HEK293 (cell line): ENCODE data around the gene ATP5ME.

Experiments used
- CTCF ChIA-PET: fragments of 350-600 bp; formaldehyde crosslinking; extraction: SDS; loops from one replicate; lab custom pipeline; 2021; ENCODE audit warnings: antibody characterized with exemption; lab: Yijun Ruan, JAX
- POLR2A ChIA-PET: fragments of 300-600 bp; formaldehyde crosslinking; extraction: SDS; loops from one replicate; lab custom pipeline; 2020; ENCODE audit warnings: antibody characterized with exemption, inconsistent platforms; lab: Yijun Ruan, JAX
- H3K27ac ChIP-seq: fragments of 200-500 bp; sonication (Bioruptor generic); 2 replicates; pipeline ENCODE4 v1.5.1; 2014; ENCODE audit warnings: low read depth, low read length, control low read depth, inconsistent platforms; ENCODE audit errors: extremely low read depth
- H3K36me3 ChIP-seq, 2 experiments: fragments of 200-500 bp in 1 of 2; sonication (Bioruptor generic) in 1 of 2; 1 replicate in 1 of 2; 2 replicates in 1 of 2; pipeline ENCODE4 v1.5.1; 2014 to 2017; ENCODE audit warnings: inconsistent platforms in 2 of 2, low read length in 2 of 2; ENCODE audit not compliant: control insufficient read depth in 2 of 2, insufficient read depth in 1 of 2
- H3K4me1 ChIP-seq: fragments of 200-500 bp; sonication (Bioruptor generic); 2 replicates; pipeline ENCODE4 v1.5.1; 2014; ENCODE audit warnings: mild to moderate bottlenecking, low read length, inconsistent platforms; ENCODE audit not compliant: control insufficient read depth, insufficient read depth
- H3K4me3 ChIP-seq: 2 replicates; pipeline ENCODE4 v1.5.1; 2011; ENCODE audit warnings: low read depth, mild to moderate bottlenecking, control low read depth, low read length, moderate library complexity
- H3K9me3 ChIP-seq: fragments of 200-500 bp; sonication (Bioruptor generic); 2 replicates; pipeline ENCODE4 v1.5.1; 2014; ENCODE audit warnings: low read depth, low read length, inconsistent platforms; ENCODE audit not compliant: control insufficient read depth, insufficient read depth
- GLI2 ChIP-seq: fragments of 450-650 bp; formaldehyde crosslinking; IDR thresholded peaks from 2 replicates; pipeline ENCODE4; 2017; ENCODE audit warnings: missing biosample characterization, missing genetic modification characterization, low read depth, borderline replicate concordance
- TRIM28 ChIP-seq: IDR thresholded peaks from 2 replicates; pipeline ENCODE4 v1.6.1; 2011; ENCODE audit warnings: low read length, control low read depth, borderline replicate concordance
- ZNF157 ChIP-seq: fragments of 450-650 bp; formaldehyde crosslinking; IDR thresholded peaks from 2 replicates; pipeline ENCODE4 v1.5.1; 2016; ENCODE audit warnings: missing biosample characterization, missing genetic modification characterization
- ZNF16 ChIP-seq: fragments of 450-650 bp; formaldehyde crosslinking; IDR thresholded peaks from 2 replicates; pipeline ENCODE4 v1.5.1; 2016; ENCODE audit warnings: low read depth, missing biosample characterization, missing genetic modification characterization
- ZNF18 ChIP-seq: fragments of 450-650 bp; formaldehyde crosslinking; IDR thresholded peaks from 2 replicates; pipeline ENCODE4 v1.5.1; 2016; ENCODE audit warnings: missing biosample characterization, missing genetic modification characterization
- ZNF239 ChIP-seq: fragments of 450-650 bp; formaldehyde crosslinking; IDR thresholded peaks from 2 replicates; pipeline ENCODE4 v1.5.1; 2016; ENCODE audit warnings: missing biosample characterization, missing genetic modification characterization
- ZNF266 ChIP-seq: fragments of 450-650 bp; formaldehyde crosslinking; IDR thresholded peaks from 2 replicates; pipeline ENCODE4 v1.5.1; 2016; ENCODE audit warnings: missing biosample characterization, missing genetic modification characterization, low read depth
- ZNF362 ChIP-seq: fragments of 450-650 bp; formaldehyde crosslinking; IDR thresholded peaks from 2 replicates; pipeline ENCODE4 v1.5.1; 2016; ENCODE audit warnings: missing biosample characterization, missing genetic modification characterization
- ZNF391 ChIP-seq: fragments of 450-650 bp; formaldehyde crosslinking; IDR thresholded peaks from 2 replicates; pipeline ENCODE4 v1.5.1; 2016; ENCODE audit warnings: low read depth, missing biosample characterization, missing genetic modification characterization, borderline replicate concordance
- ZNF518A ChIP-seq: fragments of 450-650 bp; formaldehyde crosslinking; conservative IDR thresholded peaks from 2 replicates; pipeline ENCODE4 v1.5.1; 2016; ENCODE audit warnings: low read depth, missing biosample characterization, missing genetic modification characterization
- ZNF529 ChIP-seq: fragments of 450-650 bp; formaldehyde crosslinking; IDR thresholded peaks from 2 replicates; pipeline ENCODE4 v1.5.1; 2017; ENCODE audit warnings: missing genetic modification characterization, missing biosample characterization; ENCODE audit not compliant: insufficient replicate concordance
- ZNF549 ChIP-seq: fragments of 450-650 bp; IDR thresholded peaks from 2 replicates; pipeline ENCODE4 v1.5.1; 2018; ENCODE audit warnings: missing biosample characterization, missing genetic modification characterization, mild to moderate bottlenecking, inconsistent platforms, moderate library complexity
- ZNF621 ChIP-seq: fragments of 450-650 bp; formaldehyde crosslinking; IDR thresholded peaks from 2 replicates; pipeline ENCODE4 v1.5.1; 2017; ENCODE audit warnings: missing biosample characterization, missing genetic modification characterization
- ZNF623 ChIP-seq: fragments of 450-650 bp; formaldehyde crosslinking; IDR thresholded peaks from 2 replicates; pipeline ENCODE4 v1.5.1; 2016; ENCODE audit warnings: missing biosample characterization, missing genetic modification characterization
- TF ChIP-seq, protein P1 (sequence below): fragments of 450-650 bp; formaldehyde crosslinking; IDR thresholded peaks from 2 replicates; pipeline ENCODE4 v1.5.1; 2016; ENCODE audit warnings: missing biosample characterization, missing genetic modification characterization
- TF ChIP-seq, protein P2 (sequence below): fragments of 450-650 bp; formaldehyde crosslinking; IDR thresholded peaks from 2 replicates; pipeline ENCODE4 v1.5.1; 2016; ENCODE audit warnings: missing biosample characterization, missing genetic modification characterization

The ATP5ME gene

GRCh38 chr4:692771-693554, 18.9 kb upstream of the ATP5ME start:
- TF ChIP-seq ZNF391 (tag by site-specific recombination) (no peak), ZNF549 (tag by site-specific recombination) (no peak), ZNF18 (tag by site-specific recombination) (no peak), ZNF621 (no peak), ZNF157 (tag by site-specific recombination) (no peak), ZNF239 (tag by site-specific recombination) (no peak), ZNF518A (tag by site-specific recombination) (no peak), ZNF266 (tag by site-specific recombination) (no peak), ZNF362 (no peak), ZNF623 (tag by site-specific recombination) (no peak), GLI2 (tag by site-specific recombination) (no peak), ZNF16 (tag by site-specific recombination) (no peak), TRIM28 (no peak), ZNF529 (tag by site-specific recombination) (no peak)
- TF ChIP-seq, protein P1, sequence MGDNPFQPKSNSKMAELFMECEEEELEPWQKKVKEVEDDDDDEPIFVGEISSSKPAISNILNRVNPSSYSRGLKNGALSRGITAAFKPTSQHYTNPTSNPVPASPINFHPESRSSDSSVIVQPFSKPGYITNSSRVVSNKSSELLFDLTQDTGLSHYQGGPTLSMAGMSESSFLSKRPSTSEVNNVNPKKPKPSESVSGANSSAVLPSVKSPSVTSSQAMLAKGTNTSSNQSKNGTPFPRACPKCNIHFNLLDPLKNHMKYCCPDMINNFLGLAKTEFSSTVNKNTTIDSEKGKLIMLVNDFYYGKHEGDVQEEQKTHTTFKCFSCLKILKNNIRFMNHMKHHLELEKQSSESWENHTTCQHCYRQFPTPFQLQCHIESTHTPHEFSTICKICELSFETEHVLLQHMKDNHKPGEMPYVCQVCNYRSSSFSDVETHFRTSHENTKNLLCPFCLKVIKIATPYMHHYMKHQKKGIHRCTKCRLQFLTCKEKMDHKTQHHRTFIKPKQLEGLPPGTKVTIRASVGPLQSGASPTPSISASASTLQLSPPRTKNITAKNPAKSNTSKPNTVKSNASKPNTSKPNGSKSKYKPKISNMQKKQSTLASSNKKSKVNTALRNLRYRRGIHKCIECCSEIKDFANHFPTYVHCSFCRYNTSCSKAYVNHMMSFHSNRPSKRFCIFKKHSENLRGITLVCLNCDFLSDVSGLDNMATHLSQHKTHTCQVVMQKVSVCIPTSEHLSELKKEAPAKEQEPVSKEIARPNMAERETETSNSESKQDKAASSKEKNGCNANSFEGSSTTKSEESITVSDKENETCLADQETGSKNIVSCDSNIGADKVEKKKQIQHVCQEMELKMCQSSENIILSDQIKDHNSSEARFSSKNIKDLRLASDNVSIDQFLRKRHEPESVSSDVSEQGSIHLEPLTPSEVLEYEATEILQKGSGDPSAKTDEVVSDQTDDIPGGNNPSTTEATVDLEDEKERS (tag by site-specific recombination): no peak
- TF ChIP-seq, protein P2, sequence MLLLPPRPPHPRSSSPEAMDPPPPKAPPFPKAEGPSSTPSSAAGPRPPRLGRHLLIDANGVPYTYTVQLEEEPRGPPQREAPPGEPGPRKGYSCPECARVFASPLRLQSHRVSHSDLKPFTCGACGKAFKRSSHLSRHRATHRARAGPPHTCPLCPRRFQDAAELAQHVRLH (tag by site-specific recombination): no peak
- ChIA-PET POLR2A (no interaction called here), CTCF (interaction anchor here (0.6 kb wide), 1 partner anchor 9 kb away, joined by 3 read pairs; no protein-coding TSS in a partner anchor)
- no peak overlapping the region for H3K4me3 ChIP-seq
- H3K9me3 ChIP-seq: no peaks in the 10 kb centered on the region
- H3K27ac ChIP-seq: no peak overlapping the region
- H3K4me1 ChIP-seq: no peaks in the 10 kb centered on the region
- H3K36me3 ChIP-seq: no peaks in the 10 kb centered on the region
